ENCODE results near the gene POLN. TPM values are rescaled to one million over a fixed set of nuclear protein-coding genes. Genes with fewer than 3 reads are reported as not detected.

POLN gene
- total RNA-seq, 1 experiment from 2014 or later: 1.3 TPM

DNA sequence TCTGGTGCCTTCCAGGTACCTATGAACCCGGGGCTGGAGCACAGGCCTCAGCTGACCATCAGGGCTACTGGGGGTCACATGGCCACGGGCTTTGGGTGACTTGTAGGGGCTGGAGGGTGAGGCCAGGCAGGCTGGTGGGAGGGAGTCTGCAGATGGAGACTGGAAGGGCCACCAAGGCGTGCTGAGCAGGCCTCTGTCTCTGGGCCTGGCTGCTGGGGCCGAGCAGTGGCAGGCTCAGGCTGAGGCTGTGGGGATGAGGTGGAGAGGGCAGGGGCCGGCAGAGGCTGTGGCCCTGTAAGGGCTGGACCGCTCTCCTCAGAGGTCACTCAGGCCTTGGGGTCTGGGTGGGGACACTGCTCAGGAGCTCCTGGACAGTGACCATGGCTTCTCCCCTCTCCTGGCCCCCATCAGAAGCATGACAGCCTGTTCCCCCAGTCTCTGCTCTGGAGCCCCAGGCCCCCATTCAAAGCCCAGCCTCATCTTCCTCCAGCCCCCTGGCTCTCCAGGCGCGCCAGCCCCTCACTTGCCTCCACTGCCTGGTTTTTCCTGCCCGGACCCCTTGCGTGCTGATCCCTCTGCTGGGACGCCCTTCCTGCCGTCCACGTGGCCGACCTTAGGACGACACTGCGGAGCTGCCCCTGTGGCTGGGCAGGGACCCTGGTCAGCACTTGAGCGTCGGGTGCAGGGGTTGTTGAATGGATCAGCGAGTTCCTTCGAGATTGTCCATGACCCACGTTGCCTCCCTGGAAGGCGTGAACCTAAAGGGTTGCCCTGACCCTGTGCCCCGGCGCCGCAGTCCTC is 193.9 kb downstream of the POLN start:
- no peak overlapping the region for H2AFZ ChIP-seq
- peaks cover 20% of the 10 kb centered on the region; the same call in 1 of the 2 replicates for H3F3A ChIP-seq (ENCODE audit: insufficient read depth, low read depth)
- no peak for DNase-seq
- H3K79me2 ChIP-seq (ENCODE audit: low read depth): no peaks in the 10 kb centered on the region
- no peaks in the 10 kb centered on the region for H3K36me3 ChIP-seq (ENCODE audit: low read depth)
- H3K27ac ChIP-seq: peak overlapping the region; percentile 69
- peaks cover 24% of the 10 kb centered on the region for H3K4me1 ChIP-seq (replicated peaks; ENCODE audit: insufficient read depth)
- ChIA-PET CTCF (no interaction called here), POLR2A (ENCODE audit: unreplicated experiment) (no interaction called here)
- peak overlapping the region; percentile 27; the same call in 1 of the 2 replicates for H3K4me2 ChIP-seq
- no peak for TF ChIP-seq EZH2 (IDR thresholded peaks at IDR 0.05; ENCODE audit: low read depth)
- TF ChIP-seq, protein P1, sequence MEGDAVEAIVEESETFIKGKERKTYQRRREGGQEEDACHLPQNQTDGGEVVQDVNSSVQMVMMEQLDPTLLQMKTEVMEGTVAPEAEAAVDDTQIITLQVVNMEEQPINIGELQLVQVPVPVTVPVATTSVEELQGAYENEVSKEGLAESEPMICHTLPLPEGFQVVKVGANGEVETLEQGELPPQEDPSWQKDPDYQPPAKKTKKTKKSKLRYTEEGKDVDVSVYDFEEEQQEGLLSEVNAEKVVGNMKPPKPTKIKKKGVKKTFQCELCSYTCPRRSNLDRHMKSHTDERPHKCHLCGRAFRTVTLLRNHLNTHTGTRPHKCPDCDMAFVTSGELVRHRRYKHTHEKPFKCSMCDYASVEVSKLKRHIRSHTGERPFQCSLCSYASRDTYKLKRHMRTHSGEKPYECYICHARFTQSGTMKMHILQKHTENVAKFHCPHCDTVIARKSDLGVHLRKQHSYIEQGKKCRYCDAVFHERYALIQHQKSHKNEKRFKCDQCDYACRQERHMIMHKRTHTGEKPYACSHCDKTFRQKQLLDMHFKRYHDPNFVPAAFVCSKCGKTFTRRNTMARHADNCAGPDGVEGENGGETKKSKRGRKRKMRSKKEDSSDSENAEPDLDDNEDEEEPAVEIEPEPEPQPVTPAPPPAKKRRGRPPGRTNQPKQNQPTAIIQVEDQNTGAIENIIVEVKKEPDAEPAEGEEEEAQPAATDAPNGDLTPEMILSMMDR (conservative IDR thresholded peaks at IDR 0.05): no peak
- no peaks in the 10 kb centered on the region for H3K9me3 ChIP-seq (ENCODE audit: insufficient read depth, low read depth)
- BruUV-seq (replicated peaks): no TSS peak
- no peaks in the 10 kb centered on the region for H3K9me2 ChIP-seq (ENCODE audit: insufficient read depth)
- H3K4me3 ChIP-seq: no peak overlapping the region
- H3K27me3 ChIP-seq (ENCODE audit: insufficient read depth, low read depth): no peaks in the 10 kb centered on the region
- intact Hi-C loops (cut with micrococcal nuclease; ENCODE audit: unreplicated experiment): loop anchor here (10.0 kb wide), 1 partner anchor 47 kb away; no protein-coding TSS in a partner anchor
- peaks cover 1% of the 10 kb centered on the region; the same call in 1 of the 2 replicates for H4K20me1 ChIP-seq (ENCODE audit: insufficient read depth)

DNA sequence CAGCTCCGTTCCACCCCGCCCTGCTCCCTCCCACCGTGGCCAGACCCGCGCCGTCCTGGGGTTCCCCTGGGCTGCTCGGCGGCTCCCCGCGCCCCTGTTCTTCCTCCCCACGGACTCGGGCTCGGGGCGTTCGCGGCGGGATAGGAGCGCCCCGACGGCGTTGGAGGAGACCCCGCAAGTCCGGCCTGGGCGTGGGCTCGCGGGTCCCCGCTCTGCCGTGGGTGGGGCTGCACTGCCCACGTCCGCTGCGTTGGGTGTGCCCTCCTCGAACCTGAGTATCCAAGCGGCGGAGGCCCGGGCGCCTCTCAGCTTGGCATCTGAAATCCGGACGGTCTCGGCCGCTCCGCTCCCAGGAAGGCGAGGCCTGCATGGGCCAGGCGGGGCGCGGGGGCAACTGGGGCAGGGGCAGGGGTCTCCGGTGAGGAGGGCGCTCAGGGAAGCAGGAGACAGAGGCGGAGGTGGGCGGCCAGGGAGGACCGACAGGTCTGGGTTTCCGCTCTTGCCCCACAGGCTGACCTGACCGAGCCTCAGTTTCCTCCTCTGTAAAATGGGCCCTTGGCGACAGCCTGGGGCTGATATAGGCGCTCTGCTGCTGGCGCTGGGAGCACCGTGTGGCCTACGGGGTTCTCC is 194.8 kb downstream of the POLN start:
- TF ChIP-seq, protein P1 (conservative IDR thresholded peaks at IDR 0.05): no peak
- no peak for TF ChIP-seq EZH2 (IDR thresholded peaks at IDR 0.05; ENCODE audit: low read depth)
- intact Hi-C loops (cut with micrococcal nuclease; ENCODE audit: unreplicated experiment): loop anchor here (10.0 kb wide), 1 partner anchor 48 kb away; no protein-coding TSS in a partner anchor
- no peak for DNase-seq
- Histone ChIP-seq H2AFZ (no peak overlapping the region), H4K20me1 (ENCODE audit: insufficient read depth) (peaks cover 3% of the 10 kb centered on the region; the same call in 1 of the 2 replicates), H3K9me2 (ENCODE audit: insufficient read depth) (no peaks in the 10 kb centered on the region), H3K4me2 (no peak overlapping the region), H3K4me1 (replicated peaks; ENCODE audit: insufficient read depth) (peaks cover 24% of the 10 kb centered on the region), H3K4me3 (no peak overlapping the region), H3K27ac (no peak overlapping the region), H3K9me3 (ENCODE audit: insufficient read depth, low read depth) (no peaks in the 10 kb centered on the region), H3K27me3 (ENCODE audit: insufficient read depth, low read depth) (no peaks in the 10 kb centered on the region), H3K79me2 (ENCODE audit: low read depth) (no peaks in the 10 kb centered on the region), H3F3A (ENCODE audit: insufficient read depth, low read depth) (peaks cover 20% of the 10 kb centered on the region; the same call in 1 of the 2 replicates), H3K36me3 (ENCODE audit: low read depth) (no peaks in the 10 kb centered on the region)
- POLR2A ChIA-PET (ENCODE audit: unreplicated experiment): no interaction called here
- no TSS peak for BruUV-seq (replicated peaks)
- CTCF ChIA-PET: interaction anchor here (0.5 kb wide), 1 partner anchor 74 kb away, joined by 8 read pairs; no protein-coding TSS in a partner anchor

DNA sequence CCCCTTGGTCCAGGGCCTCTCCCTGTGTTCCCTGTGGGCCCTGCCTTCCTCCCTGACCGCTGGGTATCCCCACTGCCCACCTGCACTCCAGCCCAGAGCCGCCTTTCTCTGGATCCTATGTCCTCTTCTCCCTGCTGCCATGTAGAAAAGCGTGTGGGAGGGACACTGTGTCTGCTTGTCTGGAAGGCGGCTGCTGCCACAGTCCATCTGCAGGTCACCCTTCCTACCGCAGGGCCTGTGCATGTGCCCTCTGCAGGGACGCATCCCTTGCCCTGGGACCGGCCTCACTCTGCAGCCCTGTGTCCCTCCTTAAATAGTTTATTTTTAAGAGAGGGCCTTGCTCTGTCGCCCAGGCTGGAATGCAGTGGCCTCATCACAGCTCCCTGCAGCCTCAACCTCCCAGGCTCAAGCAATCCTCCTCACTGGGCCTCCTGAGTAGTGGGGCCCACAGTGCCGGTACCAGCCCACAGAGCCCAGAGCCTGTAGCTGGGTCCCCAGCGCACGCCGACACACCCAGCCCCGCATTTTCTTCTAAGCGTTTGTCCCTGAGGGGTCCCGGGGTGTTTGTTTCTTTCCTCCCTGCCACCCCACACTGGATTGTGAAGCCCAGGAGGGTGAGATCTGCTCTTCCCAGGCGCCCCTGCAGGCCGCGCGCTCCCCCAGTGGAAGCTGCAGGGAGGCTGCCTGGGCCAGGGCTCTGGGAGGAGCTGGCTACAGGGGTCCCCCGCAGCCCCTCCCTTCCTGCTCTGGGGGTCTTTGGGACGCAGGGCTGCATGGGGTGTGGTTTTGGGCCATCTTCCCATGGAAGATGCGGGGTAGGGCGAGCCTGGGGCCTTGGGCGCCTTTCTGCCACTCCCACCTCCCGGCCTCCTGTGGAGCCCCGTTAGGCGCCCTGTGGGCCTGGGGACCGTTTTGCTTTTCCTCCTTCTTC is 195.6 kb downstream of the POLN start:
- DNase-seq: no peak
- no TSS peak for BruUV-seq (replicated peaks)
- POLR2A ChIA-PET (ENCODE audit: unreplicated experiment): no interaction called here

More for the DNA sequence above, 195.6 kb downstream of the POLN start:
- peaks cover 20% of the 10 kb centered on the region; the same call in 1 of the 2 replicates for H3F3A ChIP-seq (ENCODE audit: insufficient read depth, low read depth)
- TF ChIP-seq, protein P1 (conservative IDR thresholded peaks at IDR 0.05): no peak
- TF ChIP-seq EZH2 (IDR thresholded peaks at IDR 0.05; ENCODE audit: low read depth): no peak
- H3K27me3 ChIP-seq (ENCODE audit: insufficient read depth, low read depth): no peaks in the 10 kb centered on the region
- H3K36me3 ChIP-seq (ENCODE audit: low read depth): no peaks in the 10 kb centered on the region
- H3K4me2 ChIP-seq: peak overlapping the region; percentile 26; the same call in 1 of the 2 replicates
- H3K79me2 ChIP-seq (ENCODE audit: low read depth): no peaks in the 10 kb centered on the region
- CTCF ChIA-PET: interaction anchor here (0.5 kb wide), 1 partner anchor 75 kb away, joined by 8 read pairs; no protein-coding TSS in a partner anchor
- H2AFZ ChIP-seq: no peak overlapping the region
- peaks cover 27% of the 10 kb centered on the region for H3K4me1 ChIP-seq (replicated peaks; ENCODE audit: insufficient read depth)
- peaks cover 3% of the 10 kb centered on the region; the same call in 1 of the 2 replicates for H4K20me1 ChIP-seq (ENCODE audit: insufficient read depth)
- H3K9me2 ChIP-seq (ENCODE audit: insufficient read depth): no peaks in the 10 kb centered on the region
- intact Hi-C loops (cut with micrococcal nuclease; ENCODE audit: unreplicated experiment): loop anchor here (10.0 kb wide), 1 partner anchor 49 kb away; no protein-coding TSS in a partner anchor
- no peak overlapping the region for H3K27ac ChIP-seq
- H3K9me3 ChIP-seq (ENCODE audit: insufficient read depth, low read depth): no peaks in the 10 kb centered on the region
- no peak overlapping the region for H3K4me3 ChIP-seq

Data from PC-9 (cell line).